Transverse colon (tissue), 4 donors: ENCODE measurements around the gene CNNM1. TPM values are rescaled to one million over a fixed set of nuclear protein-coding genes. Genes with fewer than 3 reads are reported as not detected.

Source experiments
- DNase-seq: peaks from one replicate; pipeline ENCODE4 v3.0.0-alpha.2; 2019
- H3K27ac ChIP-seq, 4 donors: fragments of 200-600 bp; sonication (generic); 2 replicates each; pipeline ENCODE4 v1.5.1; 2016 to 2018; ENCODE audit warnings: inconsistent platforms in 4 of 4
- H3K27me3 ChIP-seq: fragments of 200-600 bp; sonication (generic); 2 replicates; pipeline ENCODE4 v1.5.1; 2017; ENCODE audit warnings: inconsistent platforms
- H3K36me3 ChIP-seq, 4 donors: fragments of 200-600 bp; sonication (generic); 2 replicates each; pipeline ENCODE4 v1.5.1; 2017 to 2019; ENCODE audit warnings: inconsistent platforms in 4 of 4
- H3K4me1 ChIP-seq, 4 donors: fragments of 200-600 bp; sonication (generic); 2 replicates each; pipeline ENCODE4 v1.5.1; 2017 to 2020; ENCODE audit warnings: inconsistent platforms in 4 of 4
- H3K4me3 ChIP-seq, 4 donors: fragments of 200-600 bp; sonication (generic); 1 replicate in 1 of 4; 2 replicates in 3 of 4; pipeline versions ENCODE4 v1.5.1 to v1.6.1; 2017 to 2019; ENCODE audit warnings: inconsistent platforms in 4 of 4
- H3K9me3 ChIP-seq, 2 donors: fragments of 200-600 bp; sonication (generic); 2 replicates each; pipeline ENCODE4 v1.5.1; 2017 to 2019; ENCODE audit warnings: inconsistent platforms in 2 of 2
- CTCF ChIP-seq, 5 experiments: fragments of 200-600 bp in 3 of 5; fragments of 450-650 bp in 2 of 5; sonication (generic) in 3 of 5; IDR thresholded peaks; 1 replicate in 2 of 5; 2 replicates in 3 of 5; pipeline ENCODE4 v1.5.1; 2016 to 2017; ENCODE audit warnings: antibody characterized with exemption in 5 of 5, inconsistent platforms in 3 of 5, mild to moderate bottlenecking in 2 of 5, moderate library complexity in 1 of 5
- EP300 ChIP-seq: sonication (generic); formaldehyde crosslinking; IDR thresholded peaks from one replicate; pipeline ENCODE4 v1.6.1; 2017; ENCODE audit warnings: antibody characterized with exemption, low read depth
- POLR2A ChIP-seq: fragments of 450-650 bp; IDR thresholded peaks from one replicate; pipeline ENCODE4 v1.6.1; 2016; ENCODE audit warnings: antibody characterized with exemption, mild to moderate bottlenecking, moderate library complexity
- POLR2AphosphoS5 ChIP-seq, 3 donors: sonication (generic); formaldehyde crosslinking; IDR thresholded peaks; one replicate each; pipeline ENCODE4 v1.6.1; 2016; ENCODE audit warnings: antibody characterized with exemption in 3 of 3
- WGBS, 2 donors: methylation state at CpG; one replicate each; pipeline ENCODE4 v1.1.5; 2018; ENCODE audit warnings: low coverage in 1 of 2; 5-methylcytosine and 5-hydroxymethylcytosine counted together
- in situ Hi-C, 4 donors: fragments of 200-750 bp; cut with MboI; loops; one replicate each; pipeline versions ENCODE4 v1.15.0 to v1.15.1; 2017; ENCODE audit warnings: low sequenced_read_pairs in 3 of 4, low pct_ligation_motif_present in 1 of 4, low pct_unique_long_range_greater_than_20kb in 1 of 4
- intact Hi-C: fragments of 100-400 bp; cut with DNase I; formaldehyde crosslinking; loops from one replicate; pipeline ENCODE4 v1.15.1; 2023; ENCODE audit warnings: low total_unique reads
- total RNA-seq, 4 donors: library from RNA; depleted of rRNA; stranded (reverse); fragments of >200 nt; gene quantifications; one replicate each; pipeline ENCODE4 v1.1.0, GENCODE V29; 2016

CNNM1 gene
- total RNA-seq, 4 donors from 2014 or later = 0.41 to 0.64 TPM; not detected in 2

- no peaks in the 10 kb centered on the region for H3K9me3 ChIP-seq
- no peaks in the 10 kb centered on the region for H3K4me1 ChIP-seq
- no peak for DNase-seq
- no peaks in the 10 kb centered on the region for H3K27me3 ChIP-seq
- no peak overlapping the region for H3K27ac ChIP-seq
- H3K4me3 ChIP-seq = no peak overlapping the region
- in situ Hi-C loops (no loop called here), intact Hi-C loops (no loop called here)
- no peak for TF ChIP-seq POLR2AphosphoS5 (IDR thresholded peaks at IDR 0.05)
- TF ChIP-seq CTCF (IDR thresholded peaks at IDR 0.05) = no peak
- H3K36me3 ChIP-seq = no peaks in the 10 kb centered on the region
- 83 to 92% methylated on average over 4 of the region's 4 CpGs for WGBS, 2 donors
Measured at GRCh38 chr10:99364125-99364524, 35.0 kb downstream of the CNNM1 start.

GRCh38 chr10:99365311-99365710, 36.2 kb downstream of the CNNM1 start:
- in situ Hi-C loops = no loop called here
- no peak for DNase-seq
- no peaks in the 10 kb centered on the region for H3K4me1 ChIP-seq

GRCh38 chr10:99365736-99366135, 36.6 kb downstream of the CNNM1 start:
- 59 to 100% methylated on average over 1 of the region's 1 CpG for WGBS, 2 donors
- Histone ChIP-seq H3K27me3 (peaks cover 2% of the 10 kb centered on the region), H3K4me1 (no peaks in the 10 kb centered on the region), H3K9me3 (no peaks in the 10 kb centered on the region), H3K36me3 (no peaks in the 10 kb centered on the region), H3K27ac (no peak overlapping the region), H3K4me3 (no peak overlapping the region)
- TF ChIP-seq POLR2A (no peak), EP300 (no peak), POLR2AphosphoS5 (IDR thresholded peaks at IDR 0.05) (no peak), CTCF (IDR thresholded peaks at IDR 0.05) (no peak)
- intact Hi-C loops = no loop called here
- in situ Hi-C loops = no loop called here
- no peak for DNase-seq

More at GRCh38 chr10:99365311-99365710, 36.2 kb downstream of the CNNM1 start:
- TF ChIP-seq POLR2AphosphoS5 (IDR thresholded peaks at IDR 0.05) (no peak), POLR2A (no peak), CTCF (IDR thresholded peaks at IDR 0.05) (no peak), EP300 (no peak)
- Histone ChIP-seq H3K36me3 (no peaks in the 10 kb centered on the region), H3K27ac (no peak overlapping the region), H3K4me3 (no peak overlapping the region), H3K9me3 (no peaks in the 10 kb centered on the region), H3K27me3 (peaks cover 2% of the 10 kb centered on the region)
- intact Hi-C loops = no loop called here
- 38 to 60% methylated on average over 1 of the region's 1 CpG for WGBS, 2 donors

GRCh38 chr10:99366666-99367065, 37.5 kb downstream of the CNNM1 start:
- Histone ChIP-seq H3K9me3 (no peaks in the 10 kb centered on the region), H3K36me3 (no peaks in the 10 kb centered on the region), H3K27ac (no peak overlapping the region), H3K4me3 (no peak overlapping the region), H3K4me1 (no peaks in the 10 kb centered on the region), H3K27me3 (peaks cover 2% of the 10 kb centered on the region)
- intact Hi-C loops (no loop called here), in situ Hi-C loops (no loop called here)
- no peak for DNase-seq
- WGBS, 2 donors = 60 to 80% methylated on average over 1 to 2 of the region's 2 CpGs
- TF ChIP-seq EP300 = no peak
- TF ChIP-seq POLR2A = no peak

GRCh38 chr10:99368646-99369045, 39.5 kb downstream of the CNNM1 start:
- H3K9me3 ChIP-seq = no peaks in the 10 kb centered on the region
- H3K4me1 ChIP-seq = no peaks in the 10 kb centered on the region
- peaks cover 2% of the 10 kb centered on the region for H3K27me3 ChIP-seq
- no peak overlapping the region for H3K27ac ChIP-seq
- WGBS, 2 donors = 67 to 83% methylated on average over 1 of the region's 1 CpG
- in situ Hi-C loops (no loop called here), intact Hi-C loops (no loop called here)
- TF ChIP-seq EP300 = no peak
- no peak for TF ChIP-seq CTCF (IDR thresholded peaks at IDR 0.05)
- no peak for TF ChIP-seq POLR2A
- TF ChIP-seq POLR2AphosphoS5 (IDR thresholded peaks at IDR 0.05) = no peak
- no peaks in the 10 kb centered on the region for H3K36me3 ChIP-seq
- no peak overlapping the region for H3K4me3 ChIP-seq
- no peak for DNase-seq
